ENCODE measurements around the gene NXPE1. TPM values are rescaled to one million over a fixed set of nuclear protein-coding genes. Genes with fewer than 3 reads are reported as not detected.

The NXPE1 gene
- polyA plus RNA-seq, 1 donor (not counting 4 experiments of a cell fraction or from before 2014, with no cell fraction given) = not detected

- DNase-seq (ENCODE audit: low read depth, low spot score) (no peak), FAIRE-seq (no peak)
- TF ChIP-seq CTCF (optimal IDR thresholded peaks at IDR 0.05 in 1 of 3, IDR thresholded peaks at IDR 0.05 in 1 of 3, conservative IDR thresholded peaks at IDR 0.05 in 1 of 3; ENCODE audit: extremely low read depth in 1 of 3, insufficient read depth in 2 of 3, low read length in 3 of 3) (no peak), EZH2 (IDR thresholded peaks at IDR 0.05; ENCODE audit: low read length) (no peak)
- no peaks in the 10 kb centered on the region for H3K9me1 ChIP-seq (ENCODE audit: control insufficient read depth, extremely low read depth, insufficient read depth, low read length)
- H3K79me2 ChIP-seq (ENCODE audit: control insufficient read depth, insufficient read depth, low read length) = no peaks in the 10 kb centered on the region
- no peak overlapping the region for H3K27ac ChIP-seq (ENCODE audit: control insufficient read depth, insufficient read depth, low read length)
- no peaks in the 10 kb centered on the region for H4K20me1 ChIP-seq (ENCODE audit: control insufficient read depth, extremely low read depth, insufficient read depth, low read length)
- H3K9me3 ChIP-seq (ENCODE audit: control insufficient read depth, low read depth, low read length) = no peaks in the 10 kb centered on the region
- H3K27me3 ChIP-seq (ENCODE audit: control insufficient read depth, extremely low read depth, insufficient read depth, low read length) = no peaks in the 10 kb centered on the region
- no peak overlapping the region for H3K4me3 ChIP-seq (ENCODE audit: control insufficient read depth in 2 of 3, extremely low read depth in 1 of 3, insufficient read depth in 2 of 3, low read depth in 1 of 3, low read length in 3 of 3)
- H3K36me3 ChIP-seq (ENCODE audit: control insufficient read depth in 2 of 2, extremely low read depth in 1 of 2, insufficient read depth in 2 of 2, low read length in 2 of 2) = no peaks in the 10 kb centered on the region
- no peaks in the 10 kb centered on the region for H3K4me1 ChIP-seq (ENCODE audit: control insufficient read depth, extremely low read depth, insufficient read depth, low read length)
- no peak overlapping the region for H2AFZ ChIP-seq (ENCODE audit: control insufficient read depth, low read length)
- no peak overlapping the region for H3K9ac ChIP-seq (ENCODE audit: control insufficient read depth, extremely low read depth, insufficient read depth, low read length)
- dilution Hi-C loops (cut with MboI; ENCODE audit: extremely low pct_ligation_motif_present, low sequenced_read_pairs) = no loop called here
- H3K4me2 ChIP-seq (ENCODE audit: control insufficient read depth, extremely low read depth, insufficient read depth, low read depth, low read length) = no peak overlapping the region
Measured at GRCh38 chr11:114566276-114566675, 6.6 kb upstream of the NXPE1 start.

- FAIRE-seq (no peak), DNase-seq (ENCODE audit: low read depth, low spot score) (no peak)
- H3K27me3 ChIP-seq (ENCODE audit: control insufficient read depth, extremely low read depth, insufficient read depth, low read length) = no peaks in the 10 kb centered on the region
- H3K9ac ChIP-seq (ENCODE audit: control insufficient read depth, extremely low read depth, insufficient read depth, low read length) = no peak overlapping the region
- H3K4me2 ChIP-seq (ENCODE audit: control insufficient read depth, extremely low read depth, insufficient read depth, low read depth, low read length) = no peak overlapping the region
- no peak overlapping the region for H2AFZ ChIP-seq (ENCODE audit: control insufficient read depth, low read length)
- no peaks in the 10 kb centered on the region for H3K36me3 ChIP-seq (ENCODE audit: control insufficient read depth in 2 of 2, extremely low read depth in 1 of 2, insufficient read depth in 2 of 2, low read length in 2 of 2)
- no peak for TF ChIP-seq CTCF (optimal IDR thresholded peaks at IDR 0.05 in 1 of 3, IDR thresholded peaks at IDR 0.05 in 1 of 3, conservative IDR thresholded peaks at IDR 0.05 in 1 of 3; ENCODE audit: extremely low read depth in 1 of 3, insufficient read depth in 2 of 3, low read length in 3 of 3)
- H3K4me1 ChIP-seq (ENCODE audit: control insufficient read depth, extremely low read depth, insufficient read depth, low read length) = no peaks in the 10 kb centered on the region
- dilution Hi-C loops (cut with MboI; ENCODE audit: extremely low pct_ligation_motif_present, low sequenced_read_pairs) = no loop called here
- no peaks in the 10 kb centered on the region for H3K9me1 ChIP-seq (ENCODE audit: control insufficient read depth, extremely low read depth, insufficient read depth, low read length)
- H3K27ac ChIP-seq (ENCODE audit: control insufficient read depth, insufficient read depth, low read length) = no peak overlapping the region
- H4K20me1 ChIP-seq (ENCODE audit: control insufficient read depth, extremely low read depth, insufficient read depth, low read length) = no peaks in the 10 kb centered on the region
- H3K79me2 ChIP-seq (ENCODE audit: control insufficient read depth, insufficient read depth, low read length) = no peaks in the 10 kb centered on the region
- no peaks in the 10 kb centered on the region for H3K9me3 ChIP-seq (ENCODE audit: control insufficient read depth, low read depth, low read length)
- H3K4me3 ChIP-seq (ENCODE audit: control insufficient read depth in 2 of 3, extremely low read depth in 1 of 3, insufficient read depth in 2 of 3, low read depth in 1 of 3, low read length in 3 of 3) = no peak overlapping the region
Measured at GRCh38 chr11:114564831-114565230, 5.2 kb upstream of the NXPE1 start.

Measured in keratinocyte (primary cell).